SK-N-SH treated with all-trans-retinoic acid at 6 μM for 48 hours (cell line): ENCODE measurements around the gene ACTN1.

ENCODE experiments used
- CSDC2 ChIP-seq: fragments of 250-450 bp; sonication (Bioruptor Pico); IDR thresholded peaks from 2 replicates; pipeline ENCODE4 v1.5.0; 2020; ENCODE audit warnings: mild to moderate bottlenecking, moderate library complexity
- ESRRG ChIP-seq: fragments of 250-450 bp; sonication (Bioruptor Pico); IDR thresholded peaks from 2 replicates; pipeline ENCODE4 v1.6.1; 2021; ENCODE audit warnings: mild to moderate bottlenecking
- RARB ChIP-seq: fragments of 250-450 bp; sonication (Bioruptor Pico); IDR thresholded peaks from 2 replicates; pipeline ENCODE4 v1.8.0; 2021; ENCODE audit warnings: mild to moderate bottlenecking, moderate library complexity
- ZC3H10 ChIP-seq: fragments of 250-450 bp; sonication (Bioruptor Pico); IDR thresholded peaks from 2 replicates; pipeline ENCODE4 v1.5.1; 2021; ENCODE audit warnings: mild to moderate bottlenecking, moderate library complexity
- ZFP3 ChIP-seq: fragments of 250-450 bp; sonication (Bioruptor Pico); IDR thresholded peaks from 2 replicates; pipeline ENCODE4 v1.5.0; 2020; ENCODE audit warnings: mild to moderate bottlenecking, moderate library complexity
- ZNF8 ChIP-seq: fragments of 450-650 bp; formaldehyde crosslinking; IDR thresholded peaks from 2 replicates; pipeline ENCODE4 v1.5.0; 2020; ENCODE audit warnings: mild to moderate bottlenecking, moderate library complexity
- TF ChIP-seq, protein P1 (sequence below): fragments of 250-450 bp; sonication (Bioruptor Pico); IDR thresholded peaks from 2 replicates; pipeline ENCODE4 v1.8.0; 2020; ENCODE audit warnings: mild to moderate bottlenecking, moderate library complexity, borderline replicate concordance
- TF ChIP-seq, protein P2 (sequence below): fragments of 250-450 bp; sonication (Bioruptor Pico); IDR thresholded peaks from 2 replicates; pipeline ENCODE4 v1.5.0; 2020; ENCODE audit warnings: mild to moderate bottlenecking, moderate library complexity
- TF ChIP-seq, protein P3 (sequence below): fragments of 250-450 bp; sonication (Bioruptor Pico); IDR thresholded peaks from 2 replicates; pipeline ENCODE4 v1.8.0; 2021; ENCODE audit warnings: low read depth, mild to moderate bottlenecking, moderate library complexity, borderline replicate concordance
- TF ChIP-seq, protein P4 (sequence below): fragments of 250-450 bp; sonication (Bioruptor Pico); IDR thresholded peaks from 2 replicates; pipeline ENCODE4 v1.5.1; 2020; ENCODE audit warnings: low read depth, mild to moderate bottlenecking, moderate library complexity

DNA sequence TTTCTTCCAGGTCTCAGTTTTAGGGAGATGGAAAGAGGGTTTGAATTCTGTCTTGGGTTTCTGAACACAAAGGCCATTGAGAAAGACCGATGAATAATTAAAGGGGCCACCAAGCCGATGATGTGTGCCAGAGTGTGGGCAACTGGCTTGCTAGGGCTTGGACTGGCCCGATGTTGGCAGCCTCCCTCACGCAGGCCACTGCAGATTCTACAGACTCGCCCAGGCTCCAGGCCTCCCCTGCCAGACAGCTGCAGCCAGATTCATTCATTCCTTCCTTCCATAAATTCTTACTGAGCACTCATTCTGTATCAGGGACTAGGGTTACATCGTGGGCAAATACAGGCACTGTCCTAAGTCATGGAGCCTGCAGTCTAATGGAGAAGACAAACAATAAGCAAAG lies 34.9 kb downstream of the ACTN1 start:
- TF ChIP-seq, protein P1, sequence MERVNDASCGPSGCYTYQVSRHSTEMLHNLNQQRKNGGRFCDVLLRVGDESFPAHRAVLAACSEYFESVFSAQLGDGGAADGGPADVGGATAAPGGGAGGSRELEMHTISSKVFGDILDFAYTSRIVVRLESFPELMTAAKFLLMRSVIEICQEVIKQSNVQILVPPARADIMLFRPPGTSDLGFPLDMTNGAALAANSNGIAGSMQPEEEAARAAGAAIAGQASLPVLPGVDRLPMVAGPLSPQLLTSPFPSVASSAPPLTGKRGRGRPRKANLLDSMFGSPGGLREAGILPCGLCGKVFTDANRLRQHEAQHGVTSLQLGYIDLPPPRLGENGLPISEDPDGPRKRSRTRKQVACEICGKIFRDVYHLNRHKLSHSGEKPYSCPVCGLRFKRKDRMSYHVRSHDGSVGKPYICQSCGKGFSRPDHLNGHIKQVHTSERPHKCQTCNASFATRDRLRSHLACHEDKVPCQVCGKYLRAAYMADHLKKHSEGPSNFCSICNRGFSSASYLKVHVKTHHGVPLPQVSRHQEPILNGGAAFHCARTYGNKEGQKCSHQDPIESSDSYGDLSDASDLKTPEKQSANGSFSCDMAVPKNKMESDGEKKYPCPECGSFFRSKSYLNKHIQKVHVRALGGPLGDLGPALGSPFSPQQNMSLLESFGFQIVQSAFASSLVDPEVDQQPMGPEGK = no peak
- TF ChIP-seq, protein P2, sequence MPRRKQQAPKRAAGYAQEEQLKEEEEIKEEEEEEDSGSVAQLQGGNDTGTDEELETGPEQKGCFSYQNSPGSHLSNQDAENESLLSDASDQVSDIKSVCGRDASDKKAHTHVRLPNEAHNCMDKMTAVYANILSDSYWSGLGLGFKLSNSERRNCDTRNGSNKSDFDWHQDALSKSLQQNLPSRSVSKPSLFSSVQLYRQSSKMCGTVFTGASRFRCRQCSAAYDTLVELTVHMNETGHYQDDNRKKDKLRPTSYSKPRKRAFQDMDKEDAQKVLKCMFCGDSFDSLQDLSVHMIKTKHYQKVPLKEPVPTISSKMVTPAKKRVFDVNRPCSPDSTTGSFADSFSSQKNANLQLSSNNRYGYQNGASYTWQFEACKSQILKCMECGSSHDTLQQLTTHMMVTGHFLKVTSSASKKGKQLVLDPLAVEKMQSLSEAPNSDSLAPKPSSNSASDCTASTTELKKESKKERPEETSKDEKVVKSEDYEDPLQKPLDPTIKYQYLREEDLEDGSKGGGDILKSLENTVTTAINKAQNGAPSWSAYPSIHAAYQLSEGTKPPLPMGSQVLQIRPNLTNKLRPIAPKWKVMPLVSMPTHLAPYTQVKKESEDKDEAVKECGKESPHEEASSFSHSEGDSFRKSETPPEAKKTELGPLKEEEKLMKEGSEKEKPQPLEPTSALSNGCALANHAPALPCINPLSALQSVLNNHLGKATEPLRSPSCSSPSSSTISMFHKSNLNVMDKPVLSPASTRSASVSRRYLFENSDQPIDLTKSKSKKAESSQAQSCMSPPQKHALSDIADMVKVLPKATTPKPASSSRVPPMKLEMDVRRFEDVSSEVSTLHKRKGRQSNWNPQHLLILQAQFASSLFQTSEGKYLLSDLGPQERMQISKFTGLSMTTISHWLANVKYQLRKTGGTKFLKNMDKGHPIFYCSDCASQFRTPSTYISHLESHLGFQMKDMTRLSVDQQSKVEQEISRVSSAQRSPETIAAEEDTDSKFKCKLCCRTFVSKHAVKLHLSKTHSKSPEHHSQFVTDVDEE (CRISPR knock-in tag) = no peak
- TF ChIP-seq CSDC2 (CRISPR knock-in tag) = no peak
- TF ChIP-seq, protein P3, sequence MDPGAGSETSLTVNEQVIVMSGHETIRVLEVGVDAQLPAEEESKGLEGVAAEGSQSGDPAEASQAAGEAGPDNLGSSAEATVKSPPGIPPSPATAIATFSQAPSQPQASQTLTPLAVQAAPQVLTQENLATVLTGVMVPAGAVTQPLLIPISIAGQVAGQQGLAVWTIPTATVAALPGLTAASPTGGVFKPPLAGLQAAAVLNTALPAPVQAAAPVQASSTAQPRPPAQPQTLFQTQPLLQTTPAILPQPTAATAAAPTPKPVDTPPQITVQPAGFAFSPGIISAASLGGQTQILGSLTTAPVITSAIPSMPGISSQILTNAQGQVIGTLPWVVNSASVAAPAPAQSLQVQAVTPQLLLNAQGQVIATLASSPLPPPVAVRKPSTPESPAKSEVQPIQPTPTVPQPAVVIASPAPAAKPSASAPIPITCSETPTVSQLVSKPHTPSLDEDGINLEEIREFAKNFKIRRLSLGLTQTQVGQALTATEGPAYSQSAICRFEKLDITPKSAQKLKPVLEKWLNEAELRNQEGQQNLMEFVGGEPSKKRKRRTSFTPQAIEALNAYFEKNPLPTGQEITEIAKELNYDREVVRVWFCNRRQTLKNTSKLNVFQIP (CRISPR knock-in tag) = no peak
- TF ChIP-seq, protein P4, sequence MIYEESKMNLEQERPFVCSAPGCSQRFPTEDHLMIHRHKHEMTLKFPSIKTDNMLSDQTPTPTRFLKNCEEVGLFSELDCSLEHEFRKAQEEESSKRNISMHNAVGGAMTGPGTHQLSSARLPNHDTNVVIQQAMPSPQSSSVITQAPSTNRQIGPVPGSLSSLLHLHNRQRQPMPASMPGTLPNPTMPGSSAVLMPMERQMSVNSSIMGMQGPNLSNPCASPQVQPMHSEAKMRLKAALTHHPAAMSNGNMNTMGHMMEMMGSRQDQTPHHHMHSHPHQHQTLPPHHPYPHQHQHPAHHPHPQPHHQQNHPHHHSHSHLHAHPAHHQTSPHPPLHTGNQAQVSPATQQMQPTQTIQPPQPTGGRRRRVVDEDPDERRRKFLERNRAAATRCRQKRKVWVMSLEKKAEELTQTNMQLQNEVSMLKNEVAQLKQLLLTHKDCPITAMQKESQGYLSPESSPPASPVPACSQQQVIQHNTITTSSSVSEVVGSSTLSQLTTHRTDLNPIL (CRISPR knock-in tag) = no peak
- TF ChIP-seq RARB = no peak
- TF ChIP-seq ESRRG = no peak
- TF ChIP-seq ZNF8 (CRISPR knock-in tag) = no peak
- no peak for TF ChIP-seq ZC3H10
- no peak for TF ChIP-seq ZFP3 (CRISPR knock-in tag)
